Neural progenitor cell (in vitro differentiated cells): ENCODE results near the gene RPSA. TPM values are rescaled to one million over a fixed set of nuclear protein-coding genes. Genes with fewer than 3 reads are reported as not detected.
"Not testable (repeated sequence)": the region's sequence is repeated elsewhere in the genome, so short reads cannot be mapped to it uniquely, and the experiment has no call there.

Source experiments
- DNase-seq: peaks from one replicate; pipeline ENCODE4 v3.0.0-alpha.2; 2016; ENCODE audit warnings: low spot score
- H2AFZ ChIP-seq: fragments of 200-600 bp; sonication (generic); replicated peaks from 2 replicates; pipeline ENCODE4 v1.6.1; 2016; ENCODE audit warnings: antibody characterized with exemption
- H3F3A ChIP-seq: fragments of 200-600 bp; sonication (generic); 2 replicates; pipeline ENCODE4 v1.6.1; 2016; ENCODE audit warnings: antibody characterized with exemption, low read depth
- H3K27ac ChIP-seq: fragments of 200-600 bp; sonication (generic); 2 replicates; pipeline ENCODE4 v1.5.1; 2016; ENCODE audit warnings: mild to moderate bottlenecking
- H3K27me3 ChIP-seq: fragments of 200-600 bp; sonication (generic); 2 replicates; pipeline ENCODE4 v1.6.1; 2016; ENCODE audit warnings: mild to moderate bottlenecking, moderate library complexity
- H3K36me3 ChIP-seq: fragments of 200-600 bp; sonication (generic); 2 replicates; pipeline ENCODE4 v1.5.1; 2016
- H3K4me1 ChIP-seq: fragments of 200-600 bp; sonication (generic); 2 replicates; pipeline ENCODE4 v1.6.1; 2016; ENCODE audit warnings: mixed run types
- H3K4me2 ChIP-seq: fragments of 200-600 bp; sonication (generic); 2 replicates; pipeline ENCODE4 v1.6.1; 2016
- H3K4me3 ChIP-seq: fragments of 200-600 bp; sonication (generic); 2 replicates; pipeline ENCODE4 v1.5.1; 2016
- H3K79me2 ChIP-seq: fragments of 200-600 bp; sonication (generic); 2 replicates; pipeline ENCODE4 v1.6.1; 2016; ENCODE audit warnings: low read depth
- H3K9ac ChIP-seq: fragments of 200-600 bp; sonication (generic); 2 replicates; pipeline ENCODE4 v1.6.1; 2016
- H3K9me3 ChIP-seq: fragments of 200-600 bp; sonication (generic); 2 replicates; pipeline ENCODE4 v1.5.1; 2016; ENCODE audit warnings: low read depth
- H4K20me1 ChIP-seq: fragments of 200-600 bp; sonication (generic); 2 replicates; pipeline ENCODE4 v1.6.1; 2016; ENCODE audit warnings: low read depth
- H3K27ac Mint-ChIP-seq: 3 replicates; pipeline ENCODE4 v1.8.0; 2021; ENCODE audit warnings: mixed read lengths
- H3K27me3 Mint-ChIP-seq: 2 replicates; pipeline ENCODE4 v1.8.0; 2022; ENCODE audit warnings: low read depth, mild to moderate bottlenecking, inconsistent platforms, moderate library complexity, mixed read lengths; ENCODE audit not compliant: insufficient read depth
- H3K36me3 Mint-ChIP-seq: 3 replicates; pipeline ENCODE4 v1.8.0; 2021; ENCODE audit warnings: mixed read lengths
- H3K4me1 Mint-ChIP-seq: 3 replicates; pipeline ENCODE4 v1.8.0; 2021; ENCODE audit warnings: mixed read lengths
- H3K4me3 Mint-ChIP-seq: 3 replicates; pipeline ENCODE4 v1.8.0; 2021; ENCODE audit warnings: mild to moderate bottlenecking, moderate library complexity, mixed read lengths
- H3K9me3 Mint-ChIP-seq: 3 replicates; pipeline ENCODE4 v1.8.0; 2020; ENCODE audit warnings: mixed read lengths
- CTCF ChIP-seq: fragments of 200-600 bp; sonication (generic); IDR thresholded peaks from 2 replicates; pipeline ENCODE4 v1.5.1; 2017; ENCODE audit warnings: antibody characterized with exemption, mild to moderate bottlenecking
- EZH2 ChIP-seq: fragments of 200-600 bp; sonication (generic); IDR thresholded peaks from 2 replicates; pipeline ENCODE4 v1.6.1; 2017; ENCODE audit warnings: antibody characterized with exemption, mild to moderate bottlenecking, moderate library complexity
- EZH2phosphoT487 ChIP-seq: fragments of 200-600 bp; sonication (generic); IDR thresholded peaks from 2 replicates; pipeline ENCODE4 v1.6.1; 2017; ENCODE audit warnings: antibody characterized with exemption
- small RNA-seq: library from RNA; depleted of rRNA; stranded (forward); fragments of <200 nt; gene quantifications from one replicate; pipeline ENCODE3, GENCODE V24; 2015
- total RNA-seq: library from RNA; depleted of rRNA; stranded (reverse); fragments of >200 nt; gene quantifications from 2 replicates; pipeline ENCODE4 v1.2.3, GENCODE V29; 2015; ENCODE audit warnings: low replicate concordance

RPSA gene
- total RNA-seq, 1 donor from 2014 or later, result 2,504 TPM

GRCh38 chr3:39456159-39456558, 49.6 kb downstream of the RPSA start:
- H3K36me3 Mint-ChIP-seq, result no peaks in the 10 kb centered on the region

GRCh38 chr3:39457361-39457760, 50.8 kb downstream of the RPSA start:
- TF ChIP-seq EZH2phosphoT487 (no peak), EZH2 (no peak), CTCF (no peak)
- Histone ChIP-seq H2AFZ (no peak overlapping the region), H3K79me2 (no peaks in the 10 kb centered on the region), H3K36me3 (no peaks in the 10 kb centered on the region), H3K9me3 (no peaks in the 10 kb centered on the region), H3K27ac (no peak overlapping the region), H3F3A (no peaks in the 10 kb centered on the region), H3K4me2 (no peak overlapping the region), H4K20me1 (no peaks in the 10 kb centered on the region), H3K9ac (no peak overlapping the region), H3K4me3 (no peak overlapping the region), H3K27me3 (no peaks in the 10 kb centered on the region), H3K4me1 (peaks cover 6% of the 10 kb centered on the region)
- H3K27ac Mint-ChIP-seq, result no peak overlapping the region
- H3K36me3 Mint-ChIP-seq, result no peaks in the 10 kb centered on the region
- peaks cover 2% of the 10 kb centered on the region for H3K27me3 Mint-ChIP-seq
- H3K4me1 Mint-ChIP-seq, result no peaks in the 10 kb centered on the region
- no peak overlapping the region for H3K4me3 Mint-ChIP-seq
- DNase-seq, result no peak
- H3K9me3 Mint-ChIP-seq, result no peaks in the 10 kb centered on the region

More at GRCh38 chr3:39456159-39456558, 49.6 kb downstream of the RPSA start:
- Histone ChIP-seq H3F3A (no peaks in the 10 kb centered on the region), H3K9ac (no peak overlapping the region), H3K36me3 (no peaks in the 10 kb centered on the region), H2AFZ (no peak overlapping the region), H3K9me3 (no peaks in the 10 kb centered on the region), H3K4me2 (no peak overlapping the region), H3K27me3 (no peaks in the 10 kb centered on the region), H4K20me1 (no peaks in the 10 kb centered on the region), H3K4me3 (no peak overlapping the region), H3K27ac (no peak overlapping the region), H3K79me2 (no peaks in the 10 kb centered on the region), H3K4me1 (peaks cover 6% of the 10 kb centered on the region)
- peaks cover 2% of the 10 kb centered on the region for H3K27me3 Mint-ChIP-seq
- TF ChIP-seq CTCF (no peak), EZH2 (no peak), EZH2phosphoT487 (no peak)
- H3K9me3 Mint-ChIP-seq, result no peaks in the 10 kb centered on the region
- no peak overlapping the region for H3K4me3 Mint-ChIP-seq
- no peaks in the 10 kb centered on the region for H3K4me1 Mint-ChIP-seq
- no peak overlapping the region for H3K27ac Mint-ChIP-seq
- DNase-seq, result no peak

DNA sequence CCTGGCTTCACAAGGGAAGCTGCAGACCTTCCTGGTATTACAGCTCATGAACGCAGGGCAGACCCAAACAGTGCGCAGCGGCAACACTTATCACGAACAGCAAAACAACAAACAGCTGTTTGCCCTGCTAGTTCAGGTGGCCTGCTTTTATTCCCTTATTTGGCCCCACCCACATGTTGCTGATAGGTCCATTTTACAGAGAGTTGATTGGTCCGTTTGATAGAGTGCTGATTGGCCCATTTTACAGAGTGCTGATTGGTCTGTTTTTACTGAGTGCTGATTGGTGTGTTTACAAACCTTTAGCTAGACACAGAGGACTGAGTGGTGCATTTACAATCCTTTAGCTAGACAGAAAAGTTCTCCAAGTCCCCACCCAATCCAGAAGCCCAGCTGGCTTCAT, 52.1 kb downstream of the RPSA start:
- H3K27ac Mint-ChIP-seq, H3K9ac ChIP-seq, H4K20me1 ChIP-seq, H3K4me3 Mint-ChIP-seq, H3K4me3 ChIP-seq, H3K27me3 ChIP-seq, H3K36me3 ChIP-seq, H3K27me3 Mint-ChIP-seq, H3K27ac ChIP-seq, H3K4me1 Mint-ChIP-seq, H3K4me2 ChIP-seq, H3K79me2 ChIP-seq, H3F3A ChIP-seq, H3K9me3 Mint-ChIP-seq, H3K9me3 ChIP-seq, DNase-seq, H3K4me1 ChIP-seq, H3K36me3 Mint-ChIP-seq, H2AFZ ChIP-seq: not testable (repeated sequence)

- no peak overlapping the region for H3K4me3 Mint-ChIP-seq
- no peak overlapping the region for H3K27ac Mint-ChIP-seq
- no peaks in the 10 kb centered on the region for H3K27me3 Mint-ChIP-seq
- H3K36me3 ChIP-seq, result no peaks in the 10 kb centered on the region
- H3K79me2 ChIP-seq, result no peaks in the 10 kb centered on the region
- DNase-seq, result no peak
- H4K20me1 ChIP-seq, result no peaks in the 10 kb centered on the region
- H3K36me3 Mint-ChIP-seq, result no peaks in the 10 kb centered on the region
- H3K9ac ChIP-seq, result no peak overlapping the region
- H3K4me3 ChIP-seq, result no peak overlapping the region
- H3F3A ChIP-seq, result no peaks in the 10 kb centered on the region
- H3K4me2 ChIP-seq, result no peak overlapping the region
- H3K27ac ChIP-seq, result no peak overlapping the region
- peaks cover 6% of the 10 kb centered on the region for H3K4me1 ChIP-seq
- H3K4me1 Mint-ChIP-seq, result no peaks in the 10 kb centered on the region
- H3K9me3 ChIP-seq, result no peaks in the 10 kb centered on the region
- no peak for TF ChIP-seq CTCF
- TF ChIP-seq EZH2, result no peak
- TF ChIP-seq EZH2phosphoT487, result no peak
- no peaks in the 10 kb centered on the region for H3K9me3 Mint-ChIP-seq
- H3K27me3 ChIP-seq, result no peaks in the 10 kb centered on the region
- no peak overlapping the region for H2AFZ ChIP-seq
These were observed 54.2 kb downstream of the RPSA start for GRCh38 chr3:39460677-39461076.

Small RNA genes within 50 kb of the gene (small RNA-seq; reads per million reads assigned to genes)
- gene SNORA6 (not detected), gene SNORA62 (not detected)

Other genes starting within 250 kb of the RPSA start
- not detected in 2 replicates for gene XIRP1, start 214.1 kb upstream of the RPSA start, total RNA-seq
- 0.06 TPM in 1 of 2 replicates, not detected in the other for gene CX3CR1, start 126.7 kb upstream of the RPSA start, total RNA-seq
- gene CCR8, start 77.0 kb upstream of the RPSA start, total RNA-seq, result not detected in 2 replicates
- gene SLC25A38, start 23.4 kb upstream of the RPSA start, total RNA-seq, result 19.3 and 26.6 TPM in 2 replicates
- not detected in 2 replicates for gene MOBP, start 61.0 kb downstream of the RPSA start, total RNA-seq